Testis (tissue), 2 donors: ENCODE data around the gene WAC.

Source experiments
- POLR2A ChIP-seq: fragments of 450-650 bp; IDR thresholded peaks from one replicate; pipeline ENCODE4 v1.6.1; 2017; ENCODE audit warnings: antibody characterized with exemption, mild to moderate bottlenecking, moderate library complexity
- TF ChIP-seq, protein P1 (sequence below), 3 experiments: fragments of 450-650 bp in 2 of 3; fragments of 200-600 bp in 1 of 3; sonication (generic) in 1 of 3; IDR thresholded peaks; one replicate each; pipeline ENCODE4 v1.5.1; 2016 to 2019; ENCODE audit warnings: antibody characterized with exemption in 3 of 3, mild to moderate bottlenecking in 2 of 3, moderate library complexity in 1 of 3

DNA sequence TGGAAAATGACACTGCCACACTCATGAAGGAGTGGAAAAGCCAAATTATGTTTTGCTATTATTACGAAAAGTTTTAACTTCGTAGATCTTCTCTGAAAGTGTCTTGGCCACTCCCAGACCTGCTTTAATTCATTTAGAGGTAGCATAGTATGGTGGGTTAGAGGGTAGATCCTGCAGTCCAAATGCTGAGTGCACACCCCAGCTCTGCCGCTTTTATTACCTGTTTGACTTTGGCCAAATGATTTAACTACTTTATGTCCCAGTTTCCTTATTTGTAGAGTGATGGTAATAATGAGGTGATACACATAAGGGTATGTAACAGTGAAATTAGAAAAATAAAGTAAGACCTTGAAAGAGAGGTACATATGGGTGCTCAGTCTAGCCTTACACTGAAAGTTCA, 23.6 kb upstream of the WAC start:
- TF ChIP-seq, protein P1, sequence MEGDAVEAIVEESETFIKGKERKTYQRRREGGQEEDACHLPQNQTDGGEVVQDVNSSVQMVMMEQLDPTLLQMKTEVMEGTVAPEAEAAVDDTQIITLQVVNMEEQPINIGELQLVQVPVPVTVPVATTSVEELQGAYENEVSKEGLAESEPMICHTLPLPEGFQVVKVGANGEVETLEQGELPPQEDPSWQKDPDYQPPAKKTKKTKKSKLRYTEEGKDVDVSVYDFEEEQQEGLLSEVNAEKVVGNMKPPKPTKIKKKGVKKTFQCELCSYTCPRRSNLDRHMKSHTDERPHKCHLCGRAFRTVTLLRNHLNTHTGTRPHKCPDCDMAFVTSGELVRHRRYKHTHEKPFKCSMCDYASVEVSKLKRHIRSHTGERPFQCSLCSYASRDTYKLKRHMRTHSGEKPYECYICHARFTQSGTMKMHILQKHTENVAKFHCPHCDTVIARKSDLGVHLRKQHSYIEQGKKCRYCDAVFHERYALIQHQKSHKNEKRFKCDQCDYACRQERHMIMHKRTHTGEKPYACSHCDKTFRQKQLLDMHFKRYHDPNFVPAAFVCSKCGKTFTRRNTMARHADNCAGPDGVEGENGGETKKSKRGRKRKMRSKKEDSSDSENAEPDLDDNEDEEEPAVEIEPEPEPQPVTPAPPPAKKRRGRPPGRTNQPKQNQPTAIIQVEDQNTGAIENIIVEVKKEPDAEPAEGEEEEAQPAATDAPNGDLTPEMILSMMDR (IDR thresholded peaks at IDR 0.05) = no peak
- TF ChIP-seq POLR2A = no peak
